CD4-positive, alpha-beta T cell treated with Interleukin-4 for 1 hour (primary cell): Measurements from ENCODE around the gene TGFBR3.
"Not testable (repeated sequence)": the region's sequence is repeated elsewhere in the genome, so short reads cannot be mapped to it uniquely, and the experiment has no call there.

Source experiments
- DNase-seq, 2 donors: peaks; one replicate each; pipeline ENCODE4 v3.0.0-alpha.2; 2020 to 2022

TGFBR3 gene

DNA sequence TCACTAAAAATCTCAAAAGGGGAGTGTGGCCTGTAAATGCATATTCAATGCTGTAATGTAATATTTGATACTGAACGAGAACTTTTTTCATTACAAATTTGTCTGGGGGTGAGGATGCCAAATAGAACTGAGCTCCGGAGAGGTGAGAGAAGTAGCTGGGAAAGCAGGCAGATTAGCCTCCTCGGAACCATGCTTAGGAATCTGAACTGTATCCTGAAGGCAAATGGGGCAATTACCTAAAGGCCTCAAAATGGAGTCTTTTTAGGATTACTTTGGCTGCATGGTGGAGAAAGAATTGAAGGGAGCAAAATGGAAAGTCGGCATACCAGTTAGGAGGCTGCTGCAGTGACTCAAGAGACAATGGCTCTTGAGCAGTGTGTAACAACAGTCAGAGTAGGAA is 206.5 kb downstream of the TGFBR3 start:
- no peak for DNase-seq

DNA sequence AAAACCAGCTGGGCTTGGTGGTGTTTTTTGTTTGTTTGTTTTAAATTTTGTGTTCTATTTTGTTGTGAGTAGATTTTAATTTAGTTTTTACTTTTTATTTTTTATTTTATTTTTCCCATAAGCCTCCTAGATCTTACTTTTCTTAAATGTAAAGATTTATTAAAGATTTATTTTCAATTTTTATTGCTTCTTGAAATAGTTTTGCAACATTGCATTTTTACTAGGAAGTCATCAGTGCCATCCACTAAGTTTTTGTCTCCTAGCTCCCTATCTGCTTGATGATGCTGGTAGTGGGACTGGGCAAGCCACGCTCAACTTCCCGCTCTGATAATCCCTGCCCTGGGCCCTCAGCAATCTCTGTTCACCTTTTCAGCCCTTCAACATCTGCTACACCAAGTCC is 209.9 kb downstream of the TGFBR3 start:
- no peak for DNase-seq

DNA sequence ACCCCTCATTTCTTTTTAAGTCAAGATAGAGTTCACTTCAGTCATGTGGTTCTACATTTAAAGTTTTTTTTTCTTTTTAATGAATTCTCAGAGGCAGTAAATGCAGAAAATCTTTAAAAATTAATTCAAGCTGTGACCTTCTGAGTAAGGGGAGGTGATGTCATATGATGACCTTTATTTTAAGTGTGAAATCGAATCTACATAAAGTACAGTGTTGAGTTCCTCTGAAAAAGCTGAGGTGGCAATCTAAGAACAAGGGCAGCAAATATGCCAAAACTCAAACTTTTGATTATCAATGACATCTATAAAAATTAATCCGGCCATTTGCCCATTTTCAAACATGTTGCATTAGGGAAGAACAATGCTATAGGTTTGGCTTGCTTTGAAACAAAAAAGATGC is 211.8 kb downstream of the TGFBR3 start:
- no peak for DNase-seq

DNA sequence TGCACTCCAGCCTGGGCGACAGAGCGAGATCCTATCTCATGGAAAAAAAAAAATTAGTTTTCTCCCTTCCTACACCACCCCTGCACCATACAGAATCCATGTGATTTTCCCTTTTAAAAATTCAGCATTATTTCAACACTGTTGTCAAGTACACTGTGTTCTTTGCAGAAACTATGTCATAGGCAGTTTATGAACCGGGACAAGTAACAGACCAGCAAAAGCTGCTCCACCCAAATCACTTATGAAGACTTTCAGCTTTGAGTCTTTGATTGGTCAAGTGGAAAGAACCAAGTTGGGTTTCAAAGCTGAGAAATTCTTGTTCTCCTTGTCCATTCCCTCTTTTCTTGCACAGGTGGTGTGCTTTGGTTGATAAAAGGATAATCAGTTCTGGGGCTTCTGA is 212.3 kb downstream of the TGFBR3 start:
- DNase-seq = no peak

DNA sequence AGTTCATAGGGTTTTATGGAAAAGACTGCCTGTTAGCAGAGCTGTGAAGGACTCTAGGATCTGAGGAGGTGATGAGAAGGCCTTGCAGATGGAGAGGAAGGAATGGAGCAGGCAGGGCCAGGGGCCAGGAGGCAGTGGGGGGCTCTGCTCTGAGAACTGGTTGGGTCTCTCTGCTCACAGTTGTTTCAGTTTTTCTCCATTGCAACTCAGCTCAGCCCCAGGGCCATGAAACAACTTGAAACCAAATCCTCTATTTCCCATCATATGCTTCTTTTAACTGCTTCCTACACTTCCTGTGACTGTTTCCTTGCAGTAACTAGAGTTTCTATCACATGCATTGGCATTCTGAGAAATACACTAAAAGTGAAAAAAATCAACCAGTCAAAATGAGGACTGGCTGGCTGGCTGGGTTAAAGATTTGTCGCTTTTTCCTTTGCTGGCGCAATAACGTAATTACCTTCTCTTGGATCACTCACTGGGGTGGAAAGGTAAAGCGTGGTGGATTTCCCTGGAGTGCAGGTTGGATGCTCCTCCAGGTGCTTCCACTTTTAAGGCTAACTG is 213.3 kb downstream of the TGFBR3 start:
- no peak for DNase-seq

DNA sequence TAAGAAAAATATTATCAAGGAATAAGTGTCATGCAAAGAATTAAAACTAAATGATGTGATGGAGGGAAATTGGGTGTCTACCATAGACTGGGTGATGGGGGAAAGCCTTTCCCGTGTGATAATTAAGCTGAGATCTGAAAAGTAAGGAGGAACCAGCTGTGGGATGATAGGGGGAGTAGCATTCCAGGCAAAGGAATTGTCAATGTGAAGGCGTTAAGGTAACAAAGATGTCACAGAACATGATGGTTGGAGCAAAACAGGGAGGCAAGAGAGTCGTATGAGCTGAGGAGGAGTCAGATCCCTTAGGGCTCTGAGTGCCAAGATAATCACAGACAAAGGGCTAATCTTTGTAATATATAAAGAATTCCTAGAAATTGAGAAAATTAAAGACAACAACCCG is 215.2 kb downstream of the TGFBR3 start:
- no peak for DNase-seq

DNA sequence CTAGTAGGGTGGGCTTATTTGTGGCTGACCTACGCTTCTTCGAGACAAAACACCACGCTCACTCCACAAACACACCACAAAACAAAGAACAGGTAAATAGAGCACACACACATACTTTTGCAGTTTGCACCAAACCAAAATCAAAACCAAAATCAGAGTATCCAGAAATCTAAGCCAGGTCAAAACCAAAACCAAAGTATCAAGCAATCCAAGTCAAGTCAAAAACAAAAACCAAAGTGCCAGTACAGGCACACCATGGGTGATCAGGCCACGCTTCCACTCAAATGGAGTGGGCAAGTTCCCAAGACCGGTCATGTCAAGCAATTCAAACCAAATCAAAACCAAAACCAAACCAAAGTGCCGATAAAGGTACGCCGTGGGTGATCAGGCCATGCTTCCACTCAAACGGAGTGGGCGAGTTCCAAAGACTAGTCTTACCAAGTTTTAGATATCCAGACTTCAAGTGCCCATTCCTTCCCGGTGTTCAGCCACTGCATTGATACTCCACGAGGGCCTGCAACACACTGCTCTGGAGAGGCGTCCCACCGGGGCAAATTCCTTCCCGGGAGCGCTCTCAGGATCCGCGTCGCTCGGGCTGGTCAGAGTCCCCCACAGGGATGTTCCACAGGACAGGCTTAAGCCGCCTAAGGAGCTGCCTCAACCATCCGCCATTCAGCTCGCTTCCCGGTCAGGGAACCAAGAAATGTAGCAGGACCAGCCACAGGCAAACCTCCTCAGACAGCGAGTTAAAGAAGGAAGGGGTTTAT is 216.2 kb downstream of the TGFBR3 start:
- DNase-seq = no peak

DNA sequence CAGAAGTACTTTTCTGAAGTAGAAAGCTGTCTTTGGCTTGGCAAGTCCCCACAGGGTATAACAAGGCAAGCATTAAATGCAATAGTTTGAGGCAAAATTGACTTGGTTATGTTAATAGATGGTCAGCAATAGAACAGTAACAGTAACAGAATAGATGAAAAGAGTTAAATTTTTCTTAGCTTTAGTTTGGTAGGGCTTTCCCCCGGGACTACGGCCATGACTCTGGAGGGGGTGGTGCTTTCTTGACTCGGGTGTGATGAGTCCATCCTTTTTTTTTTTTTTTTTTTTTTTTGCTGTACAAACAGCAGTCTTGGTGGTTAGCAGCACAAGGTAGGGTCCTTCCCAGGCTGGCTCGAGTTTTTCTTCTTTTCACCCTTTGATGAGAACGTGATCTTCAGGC is 219.3 kb downstream of the TGFBR3 start:
- DNase-seq = not testable (repeated sequence)

DNA sequence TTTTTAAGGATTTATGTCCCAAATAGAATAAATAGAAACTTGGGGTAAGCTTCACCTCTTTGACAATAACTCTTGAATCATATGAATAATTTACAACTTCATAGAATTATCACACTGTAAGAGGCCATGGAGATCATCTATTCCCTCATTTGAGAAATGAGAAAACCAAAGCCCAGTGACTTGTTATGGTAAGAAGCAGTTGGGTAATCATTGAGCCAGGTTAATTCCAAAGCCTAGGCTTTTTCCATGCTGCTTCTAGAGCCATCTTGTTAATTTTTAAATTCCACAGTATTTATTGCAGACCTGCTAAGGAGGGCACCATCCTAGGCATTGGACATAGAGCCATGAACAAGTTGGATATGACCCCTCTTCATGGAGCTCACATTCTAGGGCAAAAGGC is 224.8 kb downstream of the TGFBR3 start:
- DNase-seq = no peak

DNA sequence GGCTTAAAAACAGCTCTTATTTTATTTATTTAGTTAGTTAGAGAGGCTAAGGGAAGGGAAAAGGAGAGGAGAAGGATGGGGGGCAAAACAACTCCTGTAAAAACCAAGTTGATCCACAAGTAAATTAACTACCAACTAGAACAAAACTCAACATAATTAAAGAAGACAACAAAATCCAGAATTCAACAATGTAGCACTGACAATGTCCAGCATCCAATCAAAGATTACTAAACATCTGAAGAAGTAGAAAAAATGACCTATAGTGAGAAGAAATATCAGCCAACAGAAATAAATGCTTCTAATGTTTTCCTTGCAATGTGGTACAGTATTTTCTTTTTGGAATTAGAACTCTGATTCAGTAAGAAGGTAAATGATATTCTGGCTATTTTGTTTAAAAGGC is 225.2 kb downstream of the TGFBR3 start:
- no peak for DNase-seq

DNA sequence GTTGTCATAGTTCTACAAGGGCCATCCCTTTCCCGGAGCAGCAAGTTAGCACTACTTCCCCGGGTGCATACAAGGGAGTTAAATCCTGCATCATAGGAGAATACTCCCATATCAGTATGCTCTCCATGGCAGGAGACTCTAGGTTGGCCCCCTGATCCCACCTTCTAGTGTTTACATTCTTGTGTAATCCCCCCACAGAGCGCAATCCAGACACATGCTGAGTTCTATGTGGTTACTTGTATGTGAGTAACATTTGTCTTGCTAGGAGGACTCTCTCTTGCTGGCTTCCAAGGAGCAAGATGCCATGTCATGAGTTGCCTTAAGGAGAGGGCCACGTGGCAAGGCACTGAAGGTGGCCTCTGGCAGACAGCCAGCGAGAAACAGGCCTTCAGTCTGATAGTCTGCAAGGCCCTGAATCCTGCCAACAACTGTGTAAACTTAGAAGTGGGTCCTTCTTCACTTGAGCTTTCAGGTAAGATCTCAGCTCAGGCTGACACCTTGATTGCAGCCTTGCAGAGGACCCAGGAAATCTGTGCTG is 230.0 kb downstream of the TGFBR3 start:
- DNase-seq = no peak

DNA sequence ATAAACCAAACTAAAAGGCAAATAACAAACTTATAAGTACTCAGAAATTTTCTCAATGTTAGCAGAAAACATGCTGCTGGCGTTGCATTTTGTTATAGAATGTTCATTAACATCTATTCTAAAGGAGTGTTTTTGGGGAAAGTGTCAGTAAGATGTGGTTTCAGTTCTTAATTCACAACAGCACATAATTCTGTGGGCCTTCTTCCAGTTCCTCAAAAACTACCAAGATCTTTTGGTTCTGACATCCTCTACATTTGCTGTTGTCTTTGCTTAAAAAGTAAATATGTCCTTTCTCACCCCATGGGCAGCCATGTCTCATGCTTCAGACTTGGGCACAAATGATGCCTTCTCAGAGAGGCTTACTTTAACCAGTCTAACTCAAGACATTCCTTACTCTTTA is 232.8 kb downstream of the TGFBR3 start:
- no peak for DNase-seq

DNA sequence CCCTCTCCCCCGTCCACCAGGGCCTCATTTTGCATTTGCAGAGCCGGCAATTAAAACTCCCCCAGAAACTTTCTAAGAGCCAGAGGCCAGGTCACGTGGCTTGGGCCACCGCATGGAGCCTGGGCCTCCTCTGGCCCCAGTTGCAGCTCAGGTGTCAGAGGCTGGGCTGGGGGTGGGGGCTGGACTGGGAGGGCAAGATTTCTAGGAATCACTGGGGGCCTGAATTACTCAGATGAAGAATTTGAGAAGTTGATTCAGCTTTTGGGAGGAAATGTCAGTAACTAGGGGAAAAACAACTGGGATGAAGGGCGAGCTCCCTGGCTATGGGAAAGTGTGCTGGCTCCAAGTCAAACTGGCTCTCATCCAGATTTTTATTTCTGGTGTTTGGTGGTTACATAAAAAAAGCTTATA is 234.3 kb downstream of the TGFBR3 start:
- DNase-seq = no peak

DNA sequence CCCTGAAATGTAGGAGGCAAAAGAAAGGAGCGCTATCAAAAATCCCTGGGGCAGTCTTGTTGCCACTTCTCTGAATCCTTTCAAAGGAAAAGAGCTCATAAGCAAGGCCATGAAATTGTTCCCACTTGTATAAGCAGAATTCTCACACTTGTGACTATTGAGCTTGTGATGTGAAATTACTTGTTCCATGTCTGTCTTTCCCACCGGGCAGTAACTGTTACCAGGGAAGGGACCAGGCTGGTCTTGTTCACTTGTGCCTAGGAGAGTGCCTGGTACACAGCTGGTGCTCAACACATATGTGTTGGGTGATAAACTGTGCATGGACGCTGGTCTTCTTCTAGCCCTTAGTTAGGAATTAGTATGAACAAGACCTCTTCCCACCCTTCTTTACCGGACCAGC is 234.7 kb downstream of the TGFBR3 start:
- DNase-seq = no peak

DNA sequence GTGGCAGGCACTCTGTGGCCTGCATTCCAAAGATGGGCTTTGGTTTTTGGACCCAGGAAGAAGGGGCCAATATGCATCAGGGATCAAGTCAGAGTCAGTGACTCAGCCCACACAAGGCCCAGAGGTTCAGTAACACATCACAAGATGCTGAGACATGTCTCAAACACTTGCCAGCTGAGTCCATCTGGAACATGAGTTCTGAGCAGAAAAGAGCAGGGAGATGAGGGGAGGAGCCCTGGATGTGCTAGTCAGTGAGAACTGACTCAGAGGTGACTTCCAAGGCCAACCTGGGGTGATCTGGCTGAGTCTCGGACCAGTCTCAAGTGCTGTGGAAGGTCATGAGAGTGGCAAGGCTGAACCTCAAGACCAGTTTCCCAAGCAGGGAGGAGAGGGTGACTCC is 235.2 kb downstream of the TGFBR3 start:
- no peak for DNase-seq

DNA sequence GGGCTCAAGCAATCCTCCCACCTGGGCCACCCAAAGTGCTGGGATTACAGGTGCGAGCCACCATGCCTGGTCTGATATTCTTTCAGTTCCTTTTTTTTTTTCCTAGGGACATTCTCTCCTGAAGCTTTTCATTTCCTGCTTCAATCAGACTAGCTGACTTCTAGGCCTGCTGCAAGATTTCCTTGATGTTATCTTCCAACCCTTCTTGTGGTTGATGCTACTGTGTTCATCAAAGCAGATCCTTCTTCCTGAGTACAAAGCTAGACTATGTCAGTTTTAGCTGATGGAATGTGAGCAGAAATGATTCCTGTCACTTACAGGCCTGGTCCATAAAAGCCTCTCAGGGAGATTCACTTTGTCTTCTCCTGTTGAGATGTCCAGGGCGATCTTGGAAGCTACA is 238.9 kb downstream of the TGFBR3 start:
- peak in 1 of 2 donors; percentile 23 for DNase-seq

DNA sequence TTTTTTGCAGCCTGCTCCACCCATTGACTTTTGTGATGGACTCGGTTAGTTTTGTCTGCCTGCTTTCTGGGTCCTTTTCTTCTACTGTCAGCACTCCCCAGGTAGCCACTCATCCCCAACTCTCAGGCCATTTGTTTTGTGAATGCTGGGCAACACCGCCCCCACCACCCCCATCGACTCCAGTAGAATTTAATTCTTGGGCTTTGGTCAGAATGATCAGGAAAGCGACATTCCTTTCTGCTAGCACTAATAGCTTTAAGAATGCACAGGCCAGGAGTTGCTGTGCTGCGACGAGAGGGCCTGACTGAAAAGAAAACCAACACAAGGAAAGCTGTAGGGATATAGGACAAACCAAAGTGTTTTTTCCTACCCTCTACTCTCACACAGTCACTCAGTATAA is 240.9 kb downstream of the TGFBR3 start:
- no peak for DNase-seq

DNA sequence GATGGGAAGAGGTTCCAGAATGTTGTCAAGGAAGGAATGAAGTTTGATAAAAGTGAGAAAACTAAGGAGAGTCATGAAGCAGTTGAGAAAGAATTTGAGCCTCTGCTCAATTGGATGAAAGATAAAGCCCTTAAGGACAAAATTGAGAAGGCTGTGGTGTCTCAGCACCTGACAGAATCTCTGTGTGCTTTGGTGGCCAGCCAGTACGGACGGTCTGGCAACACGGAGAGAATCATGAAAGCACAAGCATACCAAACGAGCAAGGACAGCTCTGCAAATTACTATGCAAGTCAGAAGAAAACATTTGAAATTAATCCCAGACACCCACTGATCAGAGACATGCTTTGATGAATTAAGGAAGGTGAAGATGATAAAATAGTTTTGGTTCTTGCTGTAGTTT is 242.5 kb downstream of the TGFBR3 start:
- DNase-seq = no peak

DNA sequence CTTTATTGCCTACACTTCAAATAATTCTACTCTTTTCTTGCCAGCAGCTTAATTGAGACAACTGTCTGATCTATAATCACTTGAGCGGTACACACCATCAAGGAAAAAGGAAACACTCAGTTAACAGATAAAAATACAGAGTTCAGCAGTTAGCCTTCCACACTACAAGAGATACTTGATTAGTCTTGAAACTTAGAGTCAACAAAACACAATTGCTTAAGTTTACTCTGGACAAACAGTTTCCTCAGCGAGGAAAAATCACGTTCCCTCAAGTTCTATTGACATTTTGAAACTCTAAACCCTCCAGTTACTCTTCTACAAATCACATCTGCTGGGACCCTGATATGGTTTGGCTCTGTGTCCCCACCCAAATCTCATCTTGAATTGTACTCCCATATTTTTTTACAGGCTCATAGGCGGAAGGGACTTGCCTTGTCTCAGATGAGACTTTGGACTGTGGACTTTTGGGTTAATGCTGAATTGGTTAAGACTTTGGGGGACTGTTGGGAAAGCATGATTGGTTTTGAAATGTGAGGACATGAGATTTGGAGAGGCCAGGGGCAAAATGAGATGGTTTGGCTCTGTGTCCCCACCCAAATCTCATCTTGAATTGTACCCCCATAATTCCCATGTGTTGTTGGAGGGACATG is 244.9 kb downstream of the TGFBR3 start:
- no peak for DNase-seq

DNA sequence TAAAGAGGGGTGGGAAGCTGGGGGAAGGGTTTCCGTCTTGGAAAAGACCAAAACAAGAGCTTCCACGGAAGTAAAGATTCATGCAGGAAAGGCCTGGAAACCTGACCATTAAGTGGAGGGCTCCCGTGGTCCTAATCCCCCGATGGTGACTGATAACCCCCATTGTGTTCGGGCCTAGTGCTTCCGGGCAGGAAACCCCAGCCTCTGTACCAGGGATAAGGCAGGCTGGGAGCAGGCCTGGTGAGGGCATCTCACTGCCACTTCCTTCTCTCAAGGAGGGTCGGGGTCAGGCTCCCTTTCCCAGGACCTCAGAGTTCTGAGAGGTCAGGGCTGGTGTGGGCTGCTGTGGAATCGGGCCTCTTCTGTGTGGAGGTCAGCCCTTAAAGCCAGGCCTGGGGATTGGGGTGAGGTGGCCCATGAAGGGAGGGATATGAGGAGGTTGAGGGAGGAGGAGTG is 248.4 kb downstream of the TGFBR3 start:
- no peak for DNase-seq

DNA sequence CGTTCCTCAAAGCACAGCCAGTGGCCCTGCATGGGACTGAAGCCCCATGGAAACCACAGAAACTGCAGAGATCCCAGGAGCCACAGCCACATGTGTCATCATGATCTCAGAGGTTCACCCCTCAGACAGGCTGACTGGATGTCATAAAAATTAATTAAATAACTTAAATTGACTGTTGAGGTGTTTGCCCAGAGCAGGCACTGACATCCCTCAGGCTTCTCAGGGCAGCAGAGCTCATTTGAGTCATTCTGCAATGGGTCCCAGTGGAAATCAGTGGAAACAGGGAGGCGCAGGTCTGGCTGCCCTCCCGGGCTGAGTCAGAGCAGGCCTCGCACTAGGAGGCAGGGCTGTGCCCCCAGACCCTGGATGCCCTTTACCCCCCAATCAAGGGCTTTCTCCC is 250.2 kb downstream of the TGFBR3 start:
- no peak for DNase-seq

DNA sequence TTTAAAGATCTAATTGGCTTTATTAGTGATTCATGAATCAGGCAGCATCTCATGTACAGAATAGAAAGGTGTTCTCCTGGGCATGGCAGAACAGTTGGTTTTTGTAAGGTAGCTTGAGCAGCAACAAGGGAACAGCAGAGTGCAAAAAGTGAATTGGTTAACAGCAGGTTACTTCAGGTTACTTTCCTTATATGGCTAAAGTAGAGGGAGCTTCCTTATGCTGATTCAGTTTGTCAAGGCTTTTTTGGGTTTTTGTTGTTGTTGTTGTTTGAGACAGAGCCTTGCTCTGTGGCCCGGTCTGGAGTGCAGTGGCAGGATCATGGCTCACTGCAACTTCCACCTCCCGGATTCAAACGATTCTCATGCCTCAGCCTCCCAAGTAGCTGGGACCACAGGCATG is 252.5 kb downstream of the TGFBR3 start:
- no peak for DNase-seq

DNA sequence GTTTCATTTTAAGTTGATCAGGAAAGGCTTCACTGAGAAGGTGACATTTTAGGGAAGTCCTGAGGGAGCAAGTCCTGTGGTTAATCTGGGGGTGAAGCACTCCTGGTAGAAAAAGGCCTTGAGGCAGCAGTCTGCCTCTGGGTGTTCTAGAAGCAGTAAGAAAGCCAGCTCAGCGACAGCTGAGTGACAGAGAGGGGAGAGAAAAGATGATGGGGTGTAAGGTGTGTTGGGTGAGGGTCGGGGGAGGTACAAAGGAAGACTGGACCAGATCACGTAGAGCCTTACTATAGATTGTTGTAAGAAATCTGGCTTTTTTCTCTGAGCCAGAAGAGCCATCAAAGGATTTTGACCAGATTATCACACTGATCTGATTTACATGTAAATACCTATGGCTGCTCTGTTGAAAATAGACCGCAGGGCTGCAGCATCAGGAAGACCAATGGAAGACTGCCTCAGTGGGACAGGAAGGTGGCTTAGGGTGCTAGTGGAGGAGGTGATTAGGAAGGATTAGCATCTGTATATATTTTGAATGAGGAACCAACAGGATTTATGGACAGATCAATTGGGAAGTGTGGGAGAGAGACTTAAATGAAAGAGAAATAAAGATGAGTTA is 254.1 kb downstream of the TGFBR3 start:
- no peak for DNase-seq

DNA sequence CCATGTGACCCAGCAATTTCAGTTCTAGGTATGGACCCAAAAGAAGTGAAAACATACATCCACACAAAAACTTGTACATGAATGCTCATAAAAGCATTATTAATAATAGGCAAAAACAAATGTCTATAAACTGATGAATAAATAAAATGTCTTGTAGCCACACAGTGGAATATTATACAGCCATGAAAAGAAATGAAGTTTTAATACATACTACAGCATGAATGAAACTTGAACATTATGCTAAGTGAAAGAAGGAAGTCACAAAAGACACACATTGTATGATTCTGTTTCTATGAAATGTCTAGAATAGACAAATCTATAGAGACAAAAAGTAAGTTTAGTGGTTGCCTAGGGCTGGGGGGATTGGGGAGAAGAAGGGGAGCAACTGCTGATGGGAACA is 255.1 kb downstream of the TGFBR3 start:
- DNase-seq = no peak
